Gastrocnemius medialis (tissue), 4 donors: ENCODE results near the gene MANSC1.

Source experiments
- POLR2A ChIP-seq, 2 donors: fragments of 450-650 bp; IDR thresholded peaks; one replicate each; pipeline ENCODE4 v1.6.1; 2017; ENCODE audit warnings: antibody characterized with exemption in 2 of 2, mild to moderate bottlenecking in 2 of 2, moderate library complexity in 2 of 2
- TF ChIP-seq, protein P1 (sequence below), 5 experiments: fragments of 450-650 bp in 3 of 5; fragments of 200-600 bp in 2 of 5; sonication (generic) in 2 of 5; IDR thresholded peaks in 4 of 5; conservative IDR thresholded peaks in 1 of 5; 1 replicate in 4 of 5; 2 replicates in 1 of 5; pipeline ENCODE4 v1.5.1; 2016 to 2019; ENCODE audit warnings: antibody characterized with exemption in 5 of 5, mild to moderate bottlenecking in 3 of 5, moderate library complexity in 3 of 5

DNA sequence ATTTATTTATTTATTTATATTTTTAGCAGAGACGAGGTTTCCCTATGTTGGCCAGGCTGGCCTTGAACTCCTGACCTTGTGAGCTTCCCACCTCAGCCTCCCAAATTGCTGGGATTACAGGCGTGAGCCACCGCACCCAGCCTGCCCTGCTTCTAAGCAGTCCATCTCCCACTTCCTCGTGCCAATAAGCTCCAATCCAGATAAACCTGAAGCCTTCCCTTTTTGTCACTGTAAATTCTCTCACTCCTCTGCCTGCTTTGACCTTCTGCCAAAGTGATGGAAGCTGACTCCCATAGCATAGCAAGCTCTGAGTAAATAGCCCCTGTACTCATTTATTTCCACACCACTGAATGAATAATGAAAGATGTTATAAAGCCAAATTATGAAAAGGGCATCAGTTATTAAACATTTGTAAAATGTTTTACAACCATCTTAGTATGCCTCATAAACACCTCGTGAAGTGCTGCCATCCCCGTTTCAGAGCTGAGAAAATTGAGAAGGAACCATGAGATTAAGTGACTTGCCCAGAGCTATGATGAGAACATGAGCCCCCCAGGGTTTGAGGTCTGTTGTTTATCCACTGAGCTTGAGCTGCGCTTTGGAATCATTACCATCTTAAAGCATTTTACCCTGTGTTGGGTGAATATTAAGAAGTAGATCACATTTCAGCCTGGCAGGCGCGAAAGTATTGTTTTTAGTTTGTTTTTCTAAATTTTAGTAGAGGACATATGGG lies 30.4 kb downstream of the MANSC1 start:
- no peak for TF ChIP-seq POLR2A (IDR thresholded peaks at IDR 0.05)
- TF ChIP-seq, protein P1, sequence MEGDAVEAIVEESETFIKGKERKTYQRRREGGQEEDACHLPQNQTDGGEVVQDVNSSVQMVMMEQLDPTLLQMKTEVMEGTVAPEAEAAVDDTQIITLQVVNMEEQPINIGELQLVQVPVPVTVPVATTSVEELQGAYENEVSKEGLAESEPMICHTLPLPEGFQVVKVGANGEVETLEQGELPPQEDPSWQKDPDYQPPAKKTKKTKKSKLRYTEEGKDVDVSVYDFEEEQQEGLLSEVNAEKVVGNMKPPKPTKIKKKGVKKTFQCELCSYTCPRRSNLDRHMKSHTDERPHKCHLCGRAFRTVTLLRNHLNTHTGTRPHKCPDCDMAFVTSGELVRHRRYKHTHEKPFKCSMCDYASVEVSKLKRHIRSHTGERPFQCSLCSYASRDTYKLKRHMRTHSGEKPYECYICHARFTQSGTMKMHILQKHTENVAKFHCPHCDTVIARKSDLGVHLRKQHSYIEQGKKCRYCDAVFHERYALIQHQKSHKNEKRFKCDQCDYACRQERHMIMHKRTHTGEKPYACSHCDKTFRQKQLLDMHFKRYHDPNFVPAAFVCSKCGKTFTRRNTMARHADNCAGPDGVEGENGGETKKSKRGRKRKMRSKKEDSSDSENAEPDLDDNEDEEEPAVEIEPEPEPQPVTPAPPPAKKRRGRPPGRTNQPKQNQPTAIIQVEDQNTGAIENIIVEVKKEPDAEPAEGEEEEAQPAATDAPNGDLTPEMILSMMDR (IDR thresholded peaks at IDR 0.05 in 4 of 5, conservative IDR thresholded peaks at IDR 0.05 in 1 of 5) = no peak
